ENCODE results near the gene P2RX1.

P2RX1 gene

DNA sequence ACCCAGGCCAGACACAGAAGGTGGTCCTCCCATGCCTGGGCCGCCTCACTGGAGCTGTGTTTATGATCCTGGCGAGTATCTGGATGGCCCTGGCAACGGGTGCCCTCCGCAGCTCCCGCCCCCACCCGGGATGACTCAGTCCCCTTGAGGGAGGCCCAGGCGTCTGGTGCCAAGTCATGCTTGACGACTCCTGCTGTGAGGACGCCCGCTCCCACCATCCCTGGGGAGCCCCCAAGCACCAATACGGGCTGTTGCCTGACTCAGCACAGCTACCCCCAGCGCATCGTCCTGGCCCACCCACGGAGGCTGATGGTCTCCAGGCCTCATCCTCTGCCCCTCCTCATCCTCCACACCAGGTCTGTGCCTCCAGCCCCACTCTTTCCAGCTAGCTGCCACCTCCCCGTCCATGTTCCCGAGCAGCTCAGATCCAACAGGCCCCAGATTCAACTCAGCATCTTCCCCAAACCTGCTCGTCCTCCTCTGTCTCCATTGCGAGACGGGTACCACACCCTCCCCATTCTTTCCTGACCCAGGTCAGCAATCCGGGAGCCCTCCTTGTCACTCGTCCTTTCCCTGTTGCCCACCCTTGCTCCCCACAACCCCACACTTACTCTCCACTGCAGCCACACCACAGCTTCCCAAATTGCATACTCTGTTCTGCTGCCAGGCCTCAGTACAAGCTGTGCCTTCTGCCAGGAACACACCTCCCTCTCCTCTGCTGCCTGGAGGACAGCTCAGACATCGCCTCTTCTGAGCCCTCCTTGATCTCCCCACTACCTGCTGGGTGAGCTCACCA lies 26.0 kb downstream of the P2RX1 start:
- Histone ChIP-seq H3K9me2 (ENCODE audit: low read depth, low read length) (no peaks in the 10 kb centered on the region), H3K4me2 (ENCODE audit: low read length) (no peak overlapping the region), H3K4me3 (ENCODE audit: low read depth, low read length, poor library complexity, severe bottlenecking) (no peak overlapping the region), H4K20me1 (ENCODE audit: insufficient read depth, low read length) (no peaks in the 10 kb centered on the region), H3K27me3 (ENCODE audit: insufficient read depth, low read length) (peaks cover 8% of the 10 kb centered on the region; the same call in 1 of the 2 replicates), H2AFZ (ENCODE audit: low read length) (no peak overlapping the region), H3K36me3 (ENCODE audit: insufficient read depth, low read length) (no peaks in the 10 kb centered on the region), H3K9me3 (ENCODE audit: low read length) (no peaks in the 10 kb centered on the region), H3F3A (ENCODE audit: insufficient read depth, low read length) (no peaks in the 10 kb centered on the region), H3K4me1 (ENCODE audit: insufficient read depth, low read length, severe bottlenecking) (peaks cover 14% of the 10 kb centered on the region), H3K27ac (ENCODE audit: low read depth, low read length, poor library complexity, severe bottlenecking) (no peak overlapping the region), H3K9ac (ENCODE audit: low read length) (no peak overlapping the region), H3K79me2 (ENCODE audit: insufficient read depth, low read length) (no peaks in the 10 kb centered on the region)
- TF ChIP-seq, protein P1, sequence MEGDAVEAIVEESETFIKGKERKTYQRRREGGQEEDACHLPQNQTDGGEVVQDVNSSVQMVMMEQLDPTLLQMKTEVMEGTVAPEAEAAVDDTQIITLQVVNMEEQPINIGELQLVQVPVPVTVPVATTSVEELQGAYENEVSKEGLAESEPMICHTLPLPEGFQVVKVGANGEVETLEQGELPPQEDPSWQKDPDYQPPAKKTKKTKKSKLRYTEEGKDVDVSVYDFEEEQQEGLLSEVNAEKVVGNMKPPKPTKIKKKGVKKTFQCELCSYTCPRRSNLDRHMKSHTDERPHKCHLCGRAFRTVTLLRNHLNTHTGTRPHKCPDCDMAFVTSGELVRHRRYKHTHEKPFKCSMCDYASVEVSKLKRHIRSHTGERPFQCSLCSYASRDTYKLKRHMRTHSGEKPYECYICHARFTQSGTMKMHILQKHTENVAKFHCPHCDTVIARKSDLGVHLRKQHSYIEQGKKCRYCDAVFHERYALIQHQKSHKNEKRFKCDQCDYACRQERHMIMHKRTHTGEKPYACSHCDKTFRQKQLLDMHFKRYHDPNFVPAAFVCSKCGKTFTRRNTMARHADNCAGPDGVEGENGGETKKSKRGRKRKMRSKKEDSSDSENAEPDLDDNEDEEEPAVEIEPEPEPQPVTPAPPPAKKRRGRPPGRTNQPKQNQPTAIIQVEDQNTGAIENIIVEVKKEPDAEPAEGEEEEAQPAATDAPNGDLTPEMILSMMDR (IDR thresholded peaks at IDR 0.05; ENCODE audit: low read length): no peak
- TF ChIP-seq EZH2 (IDR thresholded peaks at IDR 0.05; ENCODE audit: borderline replicate concordance, low read length): no peak

DNA sequence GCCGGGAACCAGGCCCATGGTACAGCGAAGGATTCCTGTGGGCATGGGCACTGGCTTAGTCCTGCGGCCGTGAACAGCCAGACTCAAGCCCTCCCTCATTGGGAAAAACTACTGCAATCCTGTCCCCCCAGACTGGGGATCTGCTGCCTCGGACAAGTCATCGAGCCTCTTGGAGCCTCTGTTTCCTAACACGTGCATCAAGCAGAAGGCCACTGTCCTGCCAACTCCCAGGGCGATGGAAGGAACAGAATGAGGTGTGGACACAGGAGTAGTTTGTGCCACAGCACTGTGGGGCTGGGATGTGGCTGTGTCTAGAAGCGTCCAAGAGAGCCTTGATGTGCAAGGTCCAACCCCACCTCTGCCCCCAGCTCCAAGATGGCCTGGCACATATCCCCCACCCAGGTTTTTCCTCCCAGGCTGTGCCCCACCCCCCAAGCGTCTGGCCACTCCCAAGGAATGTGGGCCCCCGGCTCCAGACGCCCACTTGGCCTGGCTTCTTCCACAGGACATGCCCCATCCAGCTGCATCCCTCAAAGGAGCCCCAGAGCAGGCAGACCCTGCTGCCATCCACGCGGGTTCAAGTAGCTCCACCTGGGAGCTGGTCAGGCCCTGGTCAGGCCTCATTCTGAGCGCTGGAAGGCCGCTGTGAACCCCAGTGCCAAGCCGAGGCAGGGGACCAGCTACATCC lies 26.8 kb downstream of the P2RX1 start:
- Histone ChIP-seq H3K27me3 (ENCODE audit: insufficient read depth, low read length) (peaks cover 8% of the 10 kb centered on the region; the same call in 1 of the 2 replicates), H3K79me2 (ENCODE audit: insufficient read depth, low read length) (no peaks in the 10 kb centered on the region), H3K27ac (ENCODE audit: low read depth, low read length, poor library complexity, severe bottlenecking) (no peak overlapping the region), H3K9me2 (ENCODE audit: low read depth, low read length) (no peaks in the 10 kb centered on the region), H3K4me1 (ENCODE audit: insufficient read depth, low read length, severe bottlenecking) (peaks cover 14% of the 10 kb centered on the region), H3K9ac (ENCODE audit: low read length) (no peak overlapping the region), H3K9me3 (ENCODE audit: low read length) (no peaks in the 10 kb centered on the region), H3K36me3 (ENCODE audit: insufficient read depth, low read length) (no peaks in the 10 kb centered on the region), H3F3A (ENCODE audit: insufficient read depth, low read length) (no peaks in the 10 kb centered on the region), H4K20me1 (ENCODE audit: insufficient read depth, low read length) (no peaks in the 10 kb centered on the region), H3K4me3 (ENCODE audit: low read depth, low read length, poor library complexity, severe bottlenecking) (no peak overlapping the region), H3K4me2 (ENCODE audit: low read length) (no peak overlapping the region), H2AFZ (ENCODE audit: low read length) (no peak overlapping the region)
- TF ChIP-seq, protein P1 (IDR thresholded peaks at IDR 0.05; ENCODE audit: low read length): no peak
- TF ChIP-seq EZH2 (IDR thresholded peaks at IDR 0.05; ENCODE audit: borderline replicate concordance, low read length): no peak

DNA sequence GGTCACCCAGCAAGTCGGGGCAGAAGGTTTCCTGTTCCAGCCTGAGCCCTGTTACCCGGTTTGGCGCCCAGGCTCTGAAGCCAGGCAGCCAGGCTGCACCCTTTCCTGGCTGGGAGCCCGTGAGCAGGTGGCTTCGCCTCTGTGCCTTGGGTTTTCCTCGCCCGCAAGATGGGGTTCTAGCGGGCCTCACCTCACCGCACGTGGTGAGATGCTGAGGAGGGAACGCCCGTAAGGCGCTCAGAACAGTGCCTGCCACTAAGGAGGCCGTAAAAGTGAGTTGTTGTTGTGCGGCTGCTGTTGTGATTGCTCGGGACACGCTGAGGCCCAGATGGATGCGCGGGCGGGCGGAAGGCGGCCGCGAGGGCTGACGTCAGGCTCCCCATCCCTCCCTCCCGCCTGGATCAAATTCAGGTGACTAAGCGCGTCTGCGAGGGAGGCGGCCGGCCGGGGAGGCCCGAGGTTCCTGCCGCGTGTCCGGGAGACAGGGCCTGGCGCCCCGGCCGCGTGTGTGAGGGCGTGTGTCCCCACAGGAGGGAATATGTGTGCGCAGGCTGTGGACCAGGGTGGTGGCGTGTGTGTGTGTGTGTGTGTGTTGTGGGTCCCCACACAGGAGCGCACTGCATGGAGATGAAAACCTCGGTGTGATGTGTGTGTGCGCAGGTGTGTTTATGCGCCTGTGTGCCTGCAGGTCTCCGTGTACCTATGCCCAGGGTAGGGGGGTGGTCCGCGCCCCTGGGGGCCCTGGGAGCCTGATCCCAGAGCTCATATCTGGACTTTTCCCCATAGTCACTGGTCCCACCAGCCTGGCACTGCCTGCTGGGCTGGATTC lies 27.7 kb downstream of the P2RX1 start:
- Histone ChIP-seq H3K9me2 (ENCODE audit: low read depth, low read length) (no peaks in the 10 kb centered on the region), H3K4me3 (ENCODE audit: low read depth, low read length, poor library complexity, severe bottlenecking) (no peak overlapping the region), H3K4me1 (ENCODE audit: insufficient read depth, low read length, severe bottlenecking) (peaks cover 11% of the 10 kb centered on the region), H3K79me2 (ENCODE audit: insufficient read depth, low read length) (no peaks in the 10 kb centered on the region), H3K36me3 (ENCODE audit: insufficient read depth, low read length) (no peaks in the 10 kb centered on the region), H3K4me2 (ENCODE audit: low read length) (no peak overlapping the region), H2AFZ (ENCODE audit: low read length) (no peak overlapping the region), H3K9me3 (ENCODE audit: low read length) (no peaks in the 10 kb centered on the region), H4K20me1 (ENCODE audit: insufficient read depth, low read length) (no peaks in the 10 kb centered on the region), H3K27me3 (ENCODE audit: insufficient read depth, low read length) (peaks cover 8% of the 10 kb centered on the region; the same call in 1 of the 2 replicates), H3K27ac (ENCODE audit: low read depth, low read length, poor library complexity, severe bottlenecking) (no peak overlapping the region), H3K9ac (ENCODE audit: low read length) (no peak overlapping the region), H3F3A (ENCODE audit: insufficient read depth, low read length) (no peaks in the 10 kb centered on the region)
- TF ChIP-seq, protein P1 (IDR thresholded peaks at IDR 0.05; ENCODE audit: low read length): no peak
- TF ChIP-seq EZH2 (IDR thresholded peaks at IDR 0.05; ENCODE audit: borderline replicate concordance, low read length): no peak
